Measurements from ENCODE around the gene GBX1.

DNA sequence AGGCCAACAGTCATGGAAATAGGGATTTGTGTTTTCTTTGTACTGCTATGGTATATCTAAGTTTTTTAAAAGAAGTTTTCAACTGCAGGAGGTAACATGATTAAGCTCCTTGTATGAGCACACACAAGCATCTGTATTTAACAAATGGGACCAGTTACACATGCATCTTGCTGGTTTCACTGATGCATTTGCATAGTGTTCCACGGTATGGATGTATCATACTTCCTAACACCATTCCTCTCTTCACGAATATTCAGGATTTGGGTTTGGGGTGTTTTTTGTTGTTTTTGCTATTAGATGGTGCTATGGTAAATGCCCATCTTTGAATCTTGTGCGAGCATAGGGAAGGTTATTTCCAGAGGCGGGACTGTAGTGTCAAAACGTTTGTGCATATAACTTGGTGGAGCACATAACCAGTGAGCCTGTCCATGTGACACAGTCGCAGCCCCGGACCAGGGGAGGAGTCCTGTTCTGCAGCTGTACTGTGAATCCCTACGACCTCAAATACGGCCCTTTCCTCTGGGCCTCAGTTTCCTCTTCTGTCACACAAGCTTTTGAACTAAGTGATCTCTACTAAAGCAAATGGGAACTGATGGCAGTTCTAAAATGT is 40.9 kb upstream of the GBX1 start:
- TF ChIP-seq HDGF (IDR thresholded peaks at IDR 0.05; ENCODE audit: borderline replicate concordance) (no peak), SP1 (IDR thresholded peaks at IDR 0.05) (no peak), TARDBP (IDR thresholded peaks at IDR 0.05) (no peak), SUZ12 (IDR thresholded peaks at IDR 0.05) (no peak), FOXK2 (IDR thresholded peaks at IDR 0.05) (no peak), CTBP1 (IDR thresholded peaks at IDR 0.05; ENCODE audit: borderline replicate concordance) (no peak), L3MBTL2 (conservative IDR thresholded peaks at IDR 0.05) (no peak), LEF1 (IDR thresholded peaks at IDR 0.05; ENCODE audit: borderline replicate concordance) (no peak), FOXM1 (IDR thresholded peaks at IDR 0.05; ENCODE audit: borderline replicate concordance) (no peak)

Measured in HEK293T (cell line).